Measurements from ENCODE around the gene USP37. TPM values are rescaled to one million over a fixed set of nuclear protein-coding genes. Genes with fewer than 3 reads are reported as not detected.

The USP37 gene
- total and polyA plus RNA-seq, 2 of the 13 experiments (the other 11 are each of a cell fraction or from before 2014, with no cell fraction given) = 6.5 to 30.6 TPM

DNA sequence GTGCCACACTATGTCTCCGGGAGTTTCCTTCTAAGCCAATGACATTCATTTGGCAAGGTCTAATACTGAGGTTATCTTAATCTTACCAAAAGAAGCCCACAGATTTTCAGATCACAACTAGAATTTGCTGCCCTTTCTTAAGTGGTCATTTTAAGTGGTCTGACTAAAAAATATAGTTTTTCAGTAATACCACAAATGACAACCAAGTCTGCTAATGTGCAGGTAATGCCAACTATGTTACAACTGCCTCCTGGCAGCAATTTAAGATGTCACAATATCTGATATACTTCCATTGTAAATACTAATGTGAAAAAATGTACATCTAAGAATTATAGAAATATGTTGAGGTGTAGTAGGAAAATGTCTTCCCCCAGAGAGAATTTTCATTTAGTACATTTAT lies 49.3 kb downstream of the USP37 start:
- Histone ChIP-seq H3K79me2 (ENCODE audit: insufficient read depth, low read length) (peaks cover 17% of the 10 kb centered on the region), H3K4me1 (ENCODE audit: insufficient read depth, low read length) (no peaks in the 10 kb centered on the region), H3K4me3 (replicated peaks in 1 of 3; ENCODE audit: insufficient read depth in 1 of 3, low read depth in 2 of 3, low read length in 3 of 3) (no peak overlapping the region), H3K36me3 (replicated peaks in 1 of 2; ENCODE audit: control insufficient read depth in 1 of 2, insufficient read depth in 2 of 2, low read length in 2 of 2) (peaks cover 8 to 45% of the 10 kb centered on the region in 2 experiments), H3K4me2 (ENCODE audit: low read depth, low read length) (no peak overlapping the region), H2AFZ (ENCODE audit: low read length) (no peak overlapping the region), H3K27ac (ENCODE audit: extremely low read length, insufficient read depth, low read length) (no peak overlapping the region), H3K27me3 (ENCODE audit: control insufficient read depth in 1 of 2, insufficient read depth in 2 of 2, low read length in 2 of 2) (no peaks in the 10 kb centered on the region), H4K20me1 (ENCODE audit: insufficient read depth, low read length) (no peaks in the 10 kb centered on the region), H3K9me3 (ENCODE audit: low read length) (peaks cover 7% of the 10 kb centered on the region), H3K9ac (ENCODE audit: insufficient read depth, low read depth, low read length) (no peak overlapping the region)
- in situ Hi-C loops (cut with HindIII; ENCODE audit: extremely low pct_ligation_motif_present, low pct_unique_long_range_greater_than_20kb) = no loop called here
- ATAC-seq (no peak), DNase-seq (ENCODE audit: low spot score) (no peak), FAIRE-seq (no peak)
- 96% methylated on average over 1 of the region's 1 CpG for WGBS (ENCODE audit: low lambda C conversion rate)
- ChIA-PET CTCF (ENCODE audit: low intra/inter-chr PET ratio, low total read pairs) (no interaction called here), POLR2A (no interaction called here)
- intact Hi-C loops (cut with micrococcal nuclease; ENCODE audit: unreplicated experiment) = no loop called here
- TF ChIP-seq POGZ (CRISPR knock-in tag; IDR thresholded peaks at IDR 0.05) (no peak), REST (IDR thresholded peaks at IDR 0.05; ENCODE audit: borderline replicate concordance in 1 of 2, low read depth in 1 of 2, low read length in 2 of 2) (no peak), TCF7L2 (IDR thresholded peaks at IDR 0.05; ENCODE audit: low read depth, low read length) (no peak), PHB2 (IDR thresholded peaks at IDR 0.05; ENCODE audit: partially characterized antibody) (no peak), HOXA3 (CRISPR knock-in tag; IDR thresholded peaks at IDR 0.05) (no peak), KLF6 (CRISPR knock-in tag; IDR thresholded peaks at IDR 0.05) (no peak), ARNTL (CRISPR knock-in tag; IDR thresholded peaks at IDR 0.05) (no peak), PRMT3 (CRISPR knock-in tag; IDR thresholded peaks at IDR 0.05; ENCODE audit: borderline replicate concordance, low read depth) (no peak), ZNF138 (CRISPR knock-in tag; IDR thresholded peaks at IDR 0.05; ENCODE audit: low read depth) (no peak), ZNF468 (CRISPR knock-in tag; IDR thresholded peaks at IDR 0.05) (no peak), IRF9 (CRISPR knock-in tag; IDR thresholded peaks at IDR 0.05; ENCODE audit: borderline replicate concordance) (no peak), MBD4 (IDR thresholded peaks at IDR 0.05; ENCODE audit: borderline replicate concordance, low read length) (no peak), POLR2AphosphoS2 (IDR thresholded peaks at IDR 0.05; ENCODE audit: low read depth, low read length) (no peak)
- TF ChIP-seq, protein P1, sequence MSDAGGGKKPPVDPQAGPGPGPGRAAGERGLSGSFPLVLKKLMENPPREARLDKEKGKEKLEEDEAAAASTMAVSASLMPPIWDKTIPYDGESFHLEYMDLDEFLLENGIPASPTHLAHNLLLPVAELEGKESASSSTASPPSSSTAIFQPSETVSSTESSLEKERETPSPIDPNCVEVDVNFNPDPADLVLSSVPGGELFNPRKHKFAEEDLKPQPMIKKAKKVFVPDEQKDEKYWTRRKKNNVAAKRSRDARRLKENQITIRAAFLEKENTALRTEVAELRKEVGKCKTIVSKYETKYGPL (CRISPR knock-in tag; IDR thresholded peaks at IDR 0.05) = no peak
- BruUV-seq (replicated peaks) = no TSS peak

Measured in HepG2 (cell line).